Measurements from ENCODE around the gene ARID1B.

- TF ChIP-seq ZBTB43 (CRISPR knock-in tag; IDR thresholded peaks at IDR 0.05) (no peak), CTCF (IDR thresholded peaks at IDR 0.05) (no peak), FOXJ3 (CRISPR knock-in tag; IDR thresholded peaks at IDR 0.05; ENCODE audit: borderline replicate concordance) (no peak), ESRRA (CRISPR knock-in tag; IDR thresholded peaks at IDR 0.05; ENCODE audit: borderline replicate concordance) (no peak), MAX (CRISPR knock-in tag; IDR thresholded peaks at IDR 0.05) (no peak), ZNF232 (CRISPR knock-in tag; IDR thresholded peaks at IDR 0.05) (no peak), SP1 (CRISPR knock-in tag; conservative IDR thresholded peaks at IDR 0.05) (no peak), FOXP1 (CRISPR knock-in tag; IDR thresholded peaks at IDR 0.05; ENCODE audit: borderline replicate concordance) (no peak), ZNF512 (CRISPR knock-in tag; IDR thresholded peaks at IDR 0.05; ENCODE audit: borderline replicate concordance) (no peak)
Observed at GRCh38 chr6:157095084-157095483, 317.9 kb downstream of the ARID1B start.
